Measurements from ENCODE around the gene ARRDC4.

Gene ARRDC4

GRCh38 chr15:98000249-98001203 lies 40.0 kb downstream of the ARRDC4 start:
- DNase-seq = no peak

GRCh38 chr15:98001663-98002194 lies 41.2 kb downstream of the ARRDC4 start:
- no peak for DNase-seq

- no peak for DNase-seq
These were observed 41.9 kb downstream of the ARRDC4 start for GRCh38 chr15:98002419-98002818.

- DNase-seq = no peak
These were observed 42.4 kb downstream of the ARRDC4 start for GRCh38 chr15:98002866-98003265.

- DNase-seq = no peak
These were observed 43.0 kb downstream of the ARRDC4 start for GRCh38 chr15:98003518-98003917.

- DNase-seq = no peak
These were observed 43.5 kb downstream of the ARRDC4 start for GRCh38 chr15:98003996-98004395.

- DNase-seq = no peak
These were observed 45.2 kb downstream of the ARRDC4 start for GRCh38 chr15:98005659-98006058.

GRCh38 chr15:98009169-98009568 lies 48.7 kb downstream of the ARRDC4 start:
- no peak for DNase-seq

GRCh38 chr15:98009971-98010370 lies 49.5 kb downstream of the ARRDC4 start:
- DNase-seq = no peak

GRCh38 chr15:98012354-98012753 lies 51.9 kb downstream of the ARRDC4 start:
- no peak for DNase-seq

GRCh38 chr15:98013631-98014030 lies 53.1 kb downstream of the ARRDC4 start:
- DNase-seq = no peak

GRCh38 chr15:98017150-98017964 lies 56.9 kb downstream of the ARRDC4 start:
- DNase-seq = no peak

- DNase-seq = no peak
These were observed 58.4 kb downstream of the ARRDC4 start for GRCh38 chr15:98018761-98019351.

Measured in stimulated activated CD4-positive, alpha-beta T cell treated with anti-CD3 and anti-CD28 coated beads, Interleukin-4, amount 100 ng/mL, for 24 hours (primary cell).